Measurements from ENCODE around the gene KCTD18. TPM values are rescaled to one million over a fixed set of nuclear protein-coding genes. Genes with fewer than 3 reads are reported as not detected.

The KCTD18 gene
- total RNA-seq, 1 donor from 2014 or later: 8.9 TPM

- DNase-seq (ENCODE audit: low spot score): no peak
- no peak for ATAC-seq
Measured at GRCh38 chr2:200486529-200486928, 23.3 kb downstream of the KCTD18 start.

GRCh38 chr2:200484934-200485333, 24.9 kb downstream of the KCTD18 start:
- ATAC-seq: no peak
- no peak for DNase-seq (ENCODE audit: low spot score)

- ATAC-seq (peak; percentile 82), DNase-seq (ENCODE audit: low spot score) (no peak)
Measured at GRCh38 chr2:200483729-200484198, 26.1 kb downstream of the KCTD18 start.

- ATAC-seq (no peak), DNase-seq (ENCODE audit: low spot score) (no peak)
Measured at GRCh38 chr2:200482194-200482593, 27.7 kb downstream of the KCTD18 start.

- DNase-seq (ENCODE audit: low spot score) (no peak), ATAC-seq (no peak)
Measured at GRCh38 chr2:200479692-200480265, 30.1 kb downstream of the KCTD18 start.

- ATAC-seq (peak; percentile 7), DNase-seq (ENCODE audit: low spot score) (no peak)
Measured at GRCh38 chr2:200477667-200478131, 32.2 kb downstream of the KCTD18 start.

GRCh38 chr2:200476836-200477235, 33.0 kb downstream of the KCTD18 start:
- ATAC-seq (no peak), DNase-seq (ENCODE audit: low spot score) (no peak)

- ATAC-seq (no peak), DNase-seq (ENCODE audit: low spot score) (no peak)
Measured at GRCh38 chr2:200475795-200476194, 34.1 kb downstream of the KCTD18 start.

GRCh38 chr2:200472853-200473464, 36.9 kb downstream of the KCTD18 start:
- peak; percentile 48 for ATAC-seq
- DNase-seq (ENCODE audit: low spot score): no peak

GRCh38 chr2:200471928-200472645, 37.8 kb downstream of the KCTD18 start:
- no peak for DNase-seq (ENCODE audit: low spot score)
- no peak for ATAC-seq

GRCh38 chr2:200471324-200471848, 38.5 kb downstream of the KCTD18 start:
- no peak for DNase-seq (ENCODE audit: low spot score)
- peak; percentile 62 for ATAC-seq

- ATAC-seq (no peak), DNase-seq (ENCODE audit: low spot score) (no peak)
Measured at GRCh38 chr2:200470230-200470629, 39.6 kb downstream of the KCTD18 start.

- ATAC-seq (no peak), DNase-seq (ENCODE audit: low spot score) (no peak)
Measured at GRCh38 chr2:200469708-200470211, 40.1 kb downstream of the KCTD18 start.

GRCh38 chr2:200467806-200468681, 41.8 kb downstream of the KCTD18 start:
- DNase-seq (ENCODE audit: low spot score) (no peak), ATAC-seq (no peak)

GRCh38 chr2:200466425-200467418, 43.1 kb downstream of the KCTD18 start:
- ATAC-seq (peak; percentile 43), DNase-seq (ENCODE audit: low spot score) (no peak)

GRCh38 chr2:200463452-200463851, 46.4 kb downstream of the KCTD18 start:
- no peak for DNase-seq (ENCODE audit: low spot score)
- no peak for ATAC-seq

- no peak for DNase-seq (ENCODE audit: low spot score)
- peak; percentile 77 for ATAC-seq
Measured at GRCh38 chr2:200461846-200462710, 47.8 kb downstream of the KCTD18 start.

- ATAC-seq: no peak
- DNase-seq (ENCODE audit: low spot score): no peak
Measured at GRCh38 chr2:200459101-200459500, 50.8 kb downstream of the KCTD18 start.
